Small intestine (tissue), 7 donors: ENCODE data around the gene EPB41L2. TPM values are rescaled to one million over a fixed set of nuclear protein-coding genes. Genes with fewer than 3 reads are reported as not detected.
A peak's percentile ranks its signal among the peaks of the same experiment; 100 is the strongest.
"Not testable (repeated sequence)": the region's sequence is repeated elsewhere in the genome, so short reads cannot be mapped to it uniquely, and the experiment has no call there.

Source experiments
- DNase-seq, 2 donors: peaks; one replicate each; pipeline versions ENCODE4 v3.0.0 to v3.0.0-alpha.2; 2013
- FAIRE-seq: peaks from 2 replicates; lab custom pipeline; 2012; peaks lifted over from hg19 to GRCh38; lab: Jason Lieb, UNC
- H3K27ac ChIP-seq, 3 donors: one replicate each; pipeline ENCODE4 v1.5.1; 2013; ENCODE audit warnings: low read length in 2 of 3, mild to moderate bottlenecking in 2 of 3, control low read depth in 1 of 3, inconsistent platforms in 1 of 3, low read depth in 1 of 3, moderate library complexity in 1 of 3
- H3K27me3 ChIP-seq, 3 donors: one replicate each; pipeline ENCODE4 v1.6.1; 2013; ENCODE audit warnings: low read length in 3 of 3, inconsistent platforms in 1 of 3; ENCODE audit not compliant: control insufficient read depth in 3 of 3, insufficient read depth in 3 of 3
- H3K36me3 ChIP-seq, 3 donors: one replicate each; pipeline ENCODE4 v1.6.1; 2013; ENCODE audit warnings: low read length in 3 of 3, inconsistent platforms in 1 of 3, low read depth in 1 of 3, mild to moderate bottlenecking in 1 of 3, moderate library complexity in 1 of 3; ENCODE audit not compliant: control insufficient read depth in 3 of 3, insufficient read depth in 2 of 3
- H3K4me1 ChIP-seq, 3 donors: one replicate each; pipeline ENCODE4 v1.6.1; 2013; ENCODE audit warnings: low read length in 2 of 3, inconsistent platforms in 1 of 3, low read depth in 1 of 3, mild to moderate bottlenecking in 1 of 3, moderate library complexity in 1 of 3; ENCODE audit not compliant: control insufficient read depth in 3 of 3, insufficient read depth in 2 of 3
- H3K4me3 ChIP-seq, 3 donors: one replicate each; pipeline ENCODE4 v1.5.1; 2013; ENCODE audit warnings: low read length in 3 of 3, control low read depth in 1 of 3, inconsistent platforms in 1 of 3, low read depth in 1 of 3, mild to moderate bottlenecking in 1 of 3, moderate library complexity in 1 of 3
- H3K9me3 ChIP-seq, 2 donors: one replicate each; pipeline ENCODE4 v1.6.1; 2013; ENCODE audit warnings: low read depth in 1 of 2, low read length in 1 of 2; ENCODE audit not compliant: control insufficient read depth in 2 of 2, insufficient read depth in 1 of 2
- WGBS, 3 donors: extraction: QIAGEN DNeasy Blood & Tissue Kit; methylation state at CpG; one replicate each; pipeline ENCODE4 v1.1.7; 2013; 5-methylcytosine and 5-hydroxymethylcytosine counted together
- polyA plus RNA-seq, 4 donors: library from polyadenylated mRNA; stranded (reverse) in 3 of 4; unstranded in 1 of 4; fragments of 200-250 nt in 3 of 4; fragments of 120-200 nt in 1 of 4; gene quantifications; one replicate each; pipeline versions ENCODE4 v1.2.1 to v1.2.3, GENCODE V29; 2013
- donor health status: healthy with polysubstance abuse.
- donor health status: control.
- donor health status: control.
- donor health status: Bipolar disorder and iron deficiency.
- donor health status: healthy.

Gene EPB41L2
- polyA plus RNA-seq, 4 donors = 14.8 to 63.0 (median 31.1) TPM

- FAIRE-seq (no peak), DNase-seq (peak; percentile 20 to 65)
- Histone ChIP-seq H3K27me3 (no peaks in the 10 kb centered on the region), H3K4me1 (no peaks in the 10 kb centered on the region), H3K4me3 (no peak overlapping the region), H3K36me3 (no peaks in the 10 kb centered on the region), H3K9me3 (no peaks in the 10 kb centered on the region), H3K27ac (no peak overlapping the region)
- WGBS, 3 donors = 17 to 61% (median 34%) methylated on average over 2 of the region's 2 CpGs
These were observed 135.7 kb downstream of the EPB41L2 start for GRCh38 chr6:130927305-130927704.

- H3K27ac ChIP-seq = no peak overlapping the region
- no peak overlapping the region for H3K4me3 ChIP-seq
- no peaks in the 10 kb centered on the region for H3K27me3 ChIP-seq
- DNase-seq (peak in 1 of 2 donors; percentile 38), FAIRE-seq (no peak)
- WGBS, 3 donors = 10 to 37% (median 11%) methylated on average over 1 of the region's 1 CpG
- no peaks in the 10 kb centered on the region for H3K36me3 ChIP-seq
- H3K4me1 ChIP-seq = no peaks in the 10 kb centered on the region
- H3K9me3 ChIP-seq = no peaks in the 10 kb centered on the region
These were observed 139.7 kb downstream of the EPB41L2 start for GRCh38 chr6:130923350-130923749.

- Histone ChIP-seq H3K27me3 (no peaks in the 10 kb centered on the region), H3K9me3 (no peaks in the 10 kb centered on the region), H3K4me1 (no peaks in the 10 kb centered on the region), H3K36me3 (no peaks in the 10 kb centered on the region), H3K4me3 (no peak overlapping the region), H3K27ac (no peak overlapping the region)
- 88 to 94% (median 93%) methylated on average over 3 of the region's 3 CpGs for WGBS, 3 donors
- FAIRE-seq = no peak
- no peak for DNase-seq
These were observed 140.1 kb downstream of the EPB41L2 start for GRCh38 chr6:130922922-130923321.

GRCh38 chr6:130920969-130921368 is 142.1 kb downstream of the EPB41L2 start:
- 82 to 93% (median 86%) methylated on average over 4 of the region's 4 CpGs for WGBS, 3 donors

GRCh38 chr6:130918171-130918570 is 144.9 kb downstream of the EPB41L2 start:
- Histone ChIP-seq H3K4me3 (no peak overlapping the region), H3K36me3 (no peaks in the 10 kb centered on the region), H3K9me3 (no peaks in the 10 kb centered on the region), H3K4me1 (peaks cover 0 to 1% (median 0%) of the 10 kb centered on the region in 3 donors), H3K27me3 (no peaks in the 10 kb centered on the region), H3K27ac (no peak overlapping the region)
- no peak for DNase-seq
- FAIRE-seq = no peak
- WGBS, 3 donors = 72 to 91% (median 80%) methylated on average over 4 of the region's 4 CpGs

More at GRCh38 chr6:130920969-130921368, 142.1 kb downstream of the EPB41L2 start:
- no peak for DNase-seq
- Histone ChIP-seq H3K4me1 (no peaks in the 10 kb centered on the region), H3K27me3 (no peaks in the 10 kb centered on the region), H3K27ac (no peak overlapping the region), H3K9me3 (no peaks in the 10 kb centered on the region), H3K4me3 (no peak overlapping the region), H3K36me3 (no peaks in the 10 kb centered on the region)
- FAIRE-seq = no peak

GRCh38 chr6:130915606-130916005 is 147.4 kb downstream of the EPB41L2 start:
- H3K27me3 ChIP-seq, FAIRE-seq, H3K4me1 ChIP-seq, DNase-seq, H3K9me3 ChIP-seq, H3K36me3 ChIP-seq, H3K4me3 ChIP-seq, H3K27ac ChIP-seq: not testable (repeated sequence)
- WGBS, 3 donors = 92 to 98% (median 94%) methylated on average over 2 of the region's 2 CpGs

- Histone ChIP-seq H3K9me3 (no peaks in the 10 kb centered on the region), H3K27ac (no peak overlapping the region), H3K36me3 (no peaks in the 10 kb centered on the region), H3K4me3 (no peak overlapping the region), H3K4me1 (peaks cover under 1 to 6% (median 1%) of the 10 kb centered on the region in 3 donors), H3K27me3 (no peaks in the 10 kb centered on the region)
- DNase-seq (peak; percentile 19 to 39), FAIRE-seq (no peak)
- 62 to 73% (median 68%) methylated on average over 4 of the region's 4 CpGs for WGBS, 3 donors
These were observed 149.9 kb downstream of the EPB41L2 start for GRCh38 chr6:130913120-130913519.

- H3K27me3 ChIP-seq = no peaks in the 10 kb centered on the region
- 83 to 91% (median 86%) methylated on average over 4 of the region's 4 CpGs for WGBS, 3 donors
- H3K4me1 ChIP-seq = peaks cover 3 to 10% (median 5%) of the 10 kb centered on the region in 3 donors
- H3K36me3 ChIP-seq = no peaks in the 10 kb centered on the region
- DNase-seq (no peak), FAIRE-seq (no peak)
- no peak overlapping the region for H3K4me3 ChIP-seq
- H3K9me3 ChIP-seq = no peaks in the 10 kb centered on the region
- H3K27ac ChIP-seq = no peak overlapping the region
These were observed 150.6 kb downstream of the EPB41L2 start for GRCh38 chr6:130912434-130912833.

- no peak overlapping the region for H3K27ac ChIP-seq
- H3K36me3 ChIP-seq = peaks cover 0 to 3% (median 0%) of the 10 kb centered on the region in 3 donors
- peaks cover 3 to 10% (median 5%) of the 10 kb centered on the region in 3 donors for H3K4me1 ChIP-seq
- no peaks in the 10 kb centered on the region for H3K27me3 ChIP-seq
- FAIRE-seq (no peak), DNase-seq (no peak)
- WGBS, 3 donors = 93 to 94% (median 94%) methylated on average over 2 of the region's 2 CpGs
- no peaks in the 10 kb centered on the region for H3K9me3 ChIP-seq
- no peak overlapping the region for H3K4me3 ChIP-seq
These were observed 154.1 kb downstream of the EPB41L2 start for GRCh38 chr6:130908958-130909357.
